ENCODE data around the gene ITGAE.

The ITGAE gene

DNA sequence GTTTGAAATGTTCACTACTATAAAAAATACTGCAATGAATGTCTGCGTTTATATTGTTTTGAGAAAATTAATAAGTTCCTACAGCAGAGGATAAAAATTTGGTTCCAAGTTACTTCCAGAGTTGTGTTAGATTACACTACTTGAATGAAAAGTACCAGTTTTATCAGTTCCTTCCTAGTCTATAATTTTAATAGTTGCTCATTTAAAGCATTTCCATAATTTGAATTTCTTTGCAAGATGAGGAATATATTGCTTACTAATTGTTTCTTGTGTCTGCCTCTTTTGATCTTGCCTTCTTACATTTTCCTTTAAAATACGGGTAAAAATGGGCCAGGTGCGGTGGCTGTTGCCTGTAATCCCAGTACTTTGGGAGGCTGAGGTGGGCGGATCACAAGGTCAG is 128.4 kb downstream of the ITGAE start:
- DNase-seq (ENCODE audit: low read depth in 1 of 2, low spot score in 1 of 2), result no peak

DNA sequence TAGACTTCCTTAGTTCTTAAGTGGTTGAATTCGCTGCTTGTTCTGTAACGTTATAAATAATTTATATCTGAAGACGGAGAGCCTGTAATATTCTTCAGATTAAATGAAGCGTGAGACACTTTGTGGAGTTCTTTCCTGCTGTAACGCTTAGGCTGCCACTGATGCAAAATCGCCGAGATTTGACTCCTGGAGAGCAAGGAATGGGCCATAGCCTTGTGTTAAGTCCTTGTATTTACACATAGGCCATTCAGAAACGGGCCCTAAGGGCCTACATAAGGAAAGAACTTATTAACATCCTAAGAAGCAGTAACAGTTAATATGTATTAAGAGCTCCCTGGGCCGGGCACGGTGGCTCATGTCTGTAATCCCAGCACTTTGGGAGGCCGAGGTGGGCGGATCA is 131.4 kb downstream of the ITGAE start:
- no peak for DNase-seq (ENCODE audit: low read depth in 1 of 2, low spot score in 1 of 2)

DNA sequence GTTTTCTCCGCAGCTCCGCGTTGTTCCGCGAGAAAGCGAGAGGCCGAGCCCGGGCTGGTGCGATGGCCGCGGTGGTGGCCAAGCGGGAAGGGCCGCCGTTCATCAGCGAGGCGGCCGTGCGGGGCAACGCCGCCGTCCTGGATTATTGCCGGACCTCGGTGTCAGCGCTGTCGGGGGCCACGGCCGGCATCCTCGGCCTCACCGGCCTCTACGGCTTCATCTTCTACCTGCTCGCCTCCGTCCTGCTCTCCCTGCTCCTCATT is 132.0 kb downstream of the ITGAE start:
- no peak for DNase-seq (ENCODE audit: low read depth in 1 of 2, low spot score in 1 of 2)

DNA sequence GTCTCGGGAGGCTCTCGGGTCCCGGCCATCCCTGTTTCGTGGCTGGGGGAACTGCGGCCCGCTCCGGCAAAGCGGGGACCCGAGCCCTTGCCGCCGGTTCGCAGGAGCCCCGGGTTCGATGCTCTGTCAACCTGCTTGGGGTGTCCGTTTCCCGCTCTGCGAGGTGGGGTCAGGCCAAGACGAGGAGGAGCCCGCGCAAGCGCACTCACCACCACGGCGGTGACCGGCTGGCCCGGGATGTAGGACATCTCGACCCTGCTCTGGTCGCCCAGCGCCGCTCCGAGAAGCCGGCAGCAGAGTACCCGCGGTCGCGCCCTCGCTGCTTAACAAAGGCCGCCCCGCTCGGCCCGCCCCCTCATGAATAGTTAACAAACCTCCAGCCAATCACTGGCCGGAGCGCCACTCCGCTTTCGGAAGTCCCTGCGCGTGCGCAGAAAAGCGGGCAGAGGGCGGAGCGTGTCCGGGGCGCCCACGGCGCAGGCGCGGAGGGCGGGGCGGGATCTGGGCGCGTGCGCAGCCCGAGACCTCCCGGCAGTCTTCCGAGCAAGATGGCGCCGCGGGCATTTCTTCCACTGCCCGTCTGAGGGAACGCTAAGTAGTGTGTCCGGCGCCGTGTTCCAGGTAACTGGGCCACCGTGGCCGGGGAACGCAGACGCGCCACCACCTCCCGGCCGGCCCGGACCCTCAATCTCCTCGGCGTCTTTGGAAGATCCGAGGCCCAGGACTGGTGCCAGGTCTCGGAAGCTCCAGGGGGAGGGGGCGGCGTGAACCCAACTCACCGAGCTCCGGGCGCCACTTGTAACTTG is 132.5 kb downstream of the ITGAE start, which contains the start of the genes EMC6 and TAX1BP3:
Gene EMC6 (plus strand): TSS at position 534 of the 806 bp plus-strand sequence. CDS start 335 bp downstream, outside the sequence.
Gene TAX1BP3 (minus strand): TSS at position 300 of the 806 bp plus-strand sequence. CDS start 52 bp downstream, at position 248.
- peak; percentile 97 to 98 for DNase-seq (ENCODE audit: low read depth in 1 of 2, low spot score in 1 of 2)

DNA sequence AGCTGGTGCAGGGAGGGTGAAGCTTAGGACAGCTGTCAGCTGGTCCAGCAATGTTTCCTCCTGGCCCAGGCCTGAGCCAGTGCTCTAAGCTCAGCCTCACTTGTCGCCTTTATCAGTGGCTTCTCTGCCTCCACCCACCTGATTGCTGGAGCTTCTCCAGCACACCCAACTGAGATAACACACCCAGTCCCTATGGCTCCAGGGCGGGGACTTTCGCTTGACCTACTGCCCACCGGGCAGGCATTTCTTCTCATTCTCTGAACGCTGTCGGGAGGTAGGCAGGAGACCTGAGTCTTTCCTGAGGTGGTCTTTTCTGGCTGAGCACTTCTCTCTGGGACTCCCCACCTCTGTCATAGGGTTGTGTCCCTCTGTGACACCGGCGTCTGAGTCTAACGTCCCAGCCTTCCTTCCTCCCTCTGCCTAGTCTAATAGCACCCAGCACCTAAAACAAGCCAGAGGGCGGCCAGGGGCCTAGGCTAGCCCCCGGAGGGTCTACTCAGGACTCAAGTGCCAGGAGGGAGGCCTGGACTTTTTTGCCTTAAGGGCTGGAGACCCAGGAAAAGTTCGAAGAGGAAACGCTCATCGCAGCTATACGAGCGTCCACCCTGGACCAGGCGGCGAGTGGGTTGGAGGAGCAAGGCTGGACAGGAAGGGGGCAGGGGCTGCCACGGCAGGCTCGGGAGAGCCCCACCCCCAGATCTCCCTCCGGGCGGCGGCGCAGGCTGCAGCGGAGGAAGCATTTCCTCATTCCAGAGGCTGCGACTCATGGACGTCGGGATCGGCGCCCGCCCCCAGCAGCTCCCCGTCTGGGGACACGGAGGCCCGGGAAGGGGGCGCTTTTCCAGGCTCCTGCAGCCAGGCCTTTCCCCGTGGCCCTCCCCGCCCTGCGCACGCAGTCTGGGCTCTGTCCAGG is 133.4 kb downstream of the ITGAE start:
- no peak for DNase-seq (ENCODE audit: low read depth in 1 of 2, low spot score in 1 of 2)

DNA sequence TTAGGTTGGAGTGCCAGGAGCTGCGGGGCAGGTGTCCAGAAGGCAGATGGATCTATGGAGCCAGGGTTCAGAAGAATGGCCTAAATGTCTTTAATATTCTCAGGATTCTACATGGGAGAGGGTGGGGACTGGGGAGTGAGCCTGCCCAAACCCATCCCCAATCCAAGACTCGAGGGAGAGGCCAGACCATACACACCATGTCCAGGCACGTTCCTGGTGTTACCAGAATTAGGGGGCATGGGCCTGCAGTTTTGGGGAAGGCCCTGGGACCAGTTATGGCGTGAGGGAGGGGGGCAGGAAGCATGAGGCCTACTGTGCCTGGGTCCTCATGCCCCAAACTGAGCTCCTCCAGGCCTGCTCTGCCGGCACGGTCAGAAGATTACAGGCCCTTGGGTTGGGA is 134.5 kb downstream of the ITGAE start:
- DNase-seq (ENCODE audit: low read depth in 1 of 2, low spot score in 1 of 2), result no peak

DNA sequence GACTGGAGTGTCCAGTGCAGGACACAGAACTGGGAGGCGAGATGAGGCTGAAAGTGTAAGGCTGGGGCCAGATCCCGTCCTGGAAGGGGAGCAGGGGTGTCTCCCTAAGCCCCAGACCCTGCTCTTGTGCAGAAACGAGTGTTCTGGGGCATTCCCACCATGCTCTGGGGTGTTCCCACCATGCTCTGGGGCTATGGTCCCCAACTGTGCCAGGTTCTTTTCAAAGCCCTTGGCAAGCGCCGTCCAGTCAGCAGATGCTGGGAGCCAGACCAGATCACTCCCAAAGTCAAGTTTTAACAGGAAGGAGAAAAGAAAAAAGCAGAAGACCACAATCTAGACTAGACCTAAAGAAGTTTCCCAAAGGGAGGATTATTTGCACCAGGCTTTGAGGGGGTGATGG is 135.2 kb downstream of the ITGAE start:
- no peak for DNase-seq (ENCODE audit: low read depth in 1 of 2, low spot score in 1 of 2)

Data from activated CD4-positive, alpha-beta T cell treated with anti-CD3 and anti-CD28 coated beads, Interleukin-2, amount 50 U/mL, for 24 hours (primary cell).